GM19452 (cell line): ENCODE measurements around the gene TMUB2.
A peak's percentile ranks its signal among the peaks of the same experiment; 100 is the strongest.

Source experiments
- ATAC-seq: cut with Tn5 transposase; IDR thresholded peaks from one replicate; pipeline ENCODE4 v1.9.1; 2021; ENCODE audit not compliant: unreplicated experiment

TMUB2 gene

GRCh38 chr17:44176671-44177501, 9.9 kb upstream of the TMUB2 start:
- no peak for ATAC-seq

GRCh38 chr17:44177640-44178039, 9.1 kb upstream of the TMUB2 start:
- ATAC-seq, result no peak

- no peak for ATAC-seq
These were observed 8.6 kb upstream of the TMUB2 start for GRCh38 chr17:44178133-44178532.

- ATAC-seq, result no peak
These were observed 3.7 kb upstream of the TMUB2 start for GRCh38 chr17:44183024-44183423.

- ATAC-seq, result no peak
These were observed 2.5 kb upstream of the TMUB2 start for GRCh38 chr17:44184212-44184810.

GRCh38 chr17:44187131-44187899, 543 bp downstream of the TMUB2 start:
- ATAC-seq, result peak; percentile 45

DNA sequence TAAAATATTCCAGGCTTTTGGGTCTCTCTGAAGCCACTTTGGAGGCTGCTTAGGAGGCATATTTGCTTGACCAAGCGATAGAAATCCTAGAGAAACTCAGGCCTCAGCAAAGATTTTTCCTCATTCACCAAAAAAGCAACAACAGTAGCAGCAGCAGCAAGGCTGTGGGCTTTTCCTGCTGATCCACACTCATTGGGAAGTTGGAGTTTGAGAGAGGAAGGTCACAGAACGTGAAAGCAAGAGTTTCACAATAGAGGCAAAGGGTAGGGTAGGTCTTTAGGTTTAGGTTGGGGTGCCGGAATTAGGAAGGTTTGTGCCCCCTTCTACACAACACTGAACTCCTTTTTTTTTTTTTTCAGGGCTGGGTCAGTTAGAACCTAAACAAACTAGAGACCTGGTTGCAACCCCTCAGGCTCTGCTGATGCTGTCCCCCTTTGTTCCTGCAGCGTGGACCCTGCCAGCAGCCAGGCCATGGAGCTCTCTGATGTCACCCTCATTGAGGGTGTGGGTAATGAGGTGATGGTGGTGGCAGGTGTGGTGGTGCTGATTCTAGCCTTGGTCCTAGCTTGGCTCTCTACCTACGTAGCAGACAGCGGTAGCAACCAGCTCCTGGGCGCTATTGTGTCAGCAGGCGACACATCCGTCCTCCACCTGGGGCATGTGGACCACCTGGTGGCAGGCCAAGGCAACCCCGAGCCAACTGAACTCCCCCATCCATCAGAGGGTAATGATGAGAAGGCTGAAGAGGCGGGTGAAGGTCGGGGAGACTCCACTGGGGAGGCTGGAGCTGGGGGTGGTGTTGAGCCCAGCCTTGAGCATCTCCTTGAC, 2.0 kb downstream of the TMUB2 start:
- no peak for ATAC-seq

- ATAC-seq, result no peak
These were observed 3.7 kb downstream of the TMUB2 start for GRCh38 chr17:44190481-44190880.

- no peak for ATAC-seq
These were observed 4.6 kb downstream of the TMUB2 start for GRCh38 chr17:44191369-44191768.

DNA sequence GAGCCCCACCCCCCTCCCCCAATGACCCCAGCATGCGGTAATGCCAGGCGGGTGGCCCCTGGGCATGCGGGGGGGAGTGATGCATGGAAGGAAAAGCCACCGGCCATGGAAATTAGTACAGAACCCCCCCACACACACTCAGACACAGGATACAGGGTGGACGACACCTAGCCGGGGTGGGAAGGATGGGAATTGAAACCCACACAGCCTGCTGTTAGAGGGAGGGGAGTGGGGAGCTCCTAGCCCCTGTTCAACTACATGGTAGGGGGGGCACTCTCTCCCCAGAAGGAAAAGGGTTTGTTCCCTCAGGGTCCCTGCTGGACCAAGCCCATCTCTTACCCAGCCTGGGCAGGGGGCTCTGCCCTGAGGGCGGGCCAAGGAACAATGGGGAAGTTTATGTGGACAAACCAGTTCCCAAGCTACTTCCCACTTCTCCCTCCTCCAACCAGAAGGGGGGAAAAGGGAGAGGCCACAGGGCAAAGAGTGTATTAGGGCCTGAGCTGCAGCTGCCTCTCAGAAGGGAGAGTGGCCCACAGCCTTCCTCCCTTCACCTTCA, 5.2 kb downstream of the TMUB2 start:
- no peak for ATAC-seq

DNA sequence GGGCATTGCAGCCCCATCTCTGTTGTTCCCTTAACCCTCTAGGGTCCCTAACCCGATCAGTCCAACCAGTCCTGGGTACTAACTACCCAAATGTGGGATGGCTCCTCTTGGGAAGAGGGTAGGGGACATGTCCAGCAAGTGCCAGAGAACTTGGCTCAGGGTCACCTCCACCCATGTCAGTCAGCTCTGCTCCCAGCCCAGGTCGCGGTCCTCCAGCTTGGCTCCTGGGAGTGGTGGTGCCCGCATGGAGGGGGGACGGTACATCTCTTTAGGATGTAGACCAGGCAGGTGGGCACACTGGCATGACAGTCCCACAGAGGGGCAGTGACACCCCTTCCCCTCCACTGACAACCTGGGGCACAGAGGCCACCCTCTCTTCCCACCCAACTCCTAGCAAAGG, 6.0 kb downstream of the TMUB2 start:
- no peak for ATAC-seq

DNA sequence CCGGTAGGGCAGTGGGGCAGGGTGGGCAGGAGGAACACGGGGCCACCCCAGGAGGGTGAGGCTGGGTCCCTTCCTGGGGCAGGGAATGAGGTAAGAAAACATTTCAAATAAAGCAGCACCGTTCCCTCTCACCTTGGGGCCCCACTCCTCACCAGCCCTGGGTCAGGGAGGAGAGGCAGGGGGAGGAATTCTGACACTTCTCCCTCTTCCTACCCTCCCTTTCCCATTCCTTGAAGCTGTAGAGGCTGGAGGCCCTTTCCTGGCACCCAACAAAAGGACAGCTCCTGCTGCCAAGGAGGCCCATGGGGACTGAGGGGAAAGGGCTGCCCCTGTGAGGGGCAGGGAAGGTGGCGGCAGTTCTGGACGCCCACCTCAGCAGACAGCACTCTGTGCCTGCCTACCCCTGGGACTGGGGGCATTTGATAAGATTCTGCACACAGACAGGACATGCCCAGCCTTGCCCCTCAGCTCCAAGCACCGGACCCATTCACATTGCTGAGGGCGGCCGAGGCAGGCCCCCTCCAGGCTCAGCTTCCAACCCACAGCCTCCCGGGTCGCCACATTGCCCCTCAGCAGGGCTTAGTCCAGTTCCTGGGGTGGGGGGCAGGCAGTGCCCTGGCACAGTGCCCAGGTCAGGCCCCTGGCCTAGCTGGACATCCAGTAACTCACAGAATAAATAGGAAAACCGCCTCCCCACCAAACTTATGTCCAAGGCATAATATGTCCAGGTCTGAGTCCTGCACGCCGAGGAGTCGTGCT, 6.7 kb downstream of the TMUB2 start:
- ATAC-seq, result no peak

DNA sequence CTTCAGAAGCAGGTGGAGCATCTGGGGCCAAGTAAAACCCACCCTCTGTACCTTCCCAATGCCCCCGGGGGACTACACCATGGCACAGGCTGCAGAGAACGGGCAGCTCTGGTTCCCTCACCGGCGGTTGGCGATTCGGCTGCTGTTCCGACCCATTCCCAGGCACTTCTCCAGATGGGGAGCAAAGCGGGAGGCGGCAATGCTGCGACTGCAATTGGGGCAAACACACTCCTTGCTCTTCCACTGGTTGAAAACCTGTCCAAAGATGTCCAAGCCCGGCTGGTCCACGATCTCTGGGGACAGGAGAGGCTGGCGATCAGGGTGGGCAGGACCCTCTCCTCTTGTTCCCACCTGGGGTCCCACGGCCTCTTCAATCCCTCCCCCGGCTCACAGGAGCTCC, 10.3 kb downstream of the TMUB2 start:
- no peak for ATAC-seq

DNA sequence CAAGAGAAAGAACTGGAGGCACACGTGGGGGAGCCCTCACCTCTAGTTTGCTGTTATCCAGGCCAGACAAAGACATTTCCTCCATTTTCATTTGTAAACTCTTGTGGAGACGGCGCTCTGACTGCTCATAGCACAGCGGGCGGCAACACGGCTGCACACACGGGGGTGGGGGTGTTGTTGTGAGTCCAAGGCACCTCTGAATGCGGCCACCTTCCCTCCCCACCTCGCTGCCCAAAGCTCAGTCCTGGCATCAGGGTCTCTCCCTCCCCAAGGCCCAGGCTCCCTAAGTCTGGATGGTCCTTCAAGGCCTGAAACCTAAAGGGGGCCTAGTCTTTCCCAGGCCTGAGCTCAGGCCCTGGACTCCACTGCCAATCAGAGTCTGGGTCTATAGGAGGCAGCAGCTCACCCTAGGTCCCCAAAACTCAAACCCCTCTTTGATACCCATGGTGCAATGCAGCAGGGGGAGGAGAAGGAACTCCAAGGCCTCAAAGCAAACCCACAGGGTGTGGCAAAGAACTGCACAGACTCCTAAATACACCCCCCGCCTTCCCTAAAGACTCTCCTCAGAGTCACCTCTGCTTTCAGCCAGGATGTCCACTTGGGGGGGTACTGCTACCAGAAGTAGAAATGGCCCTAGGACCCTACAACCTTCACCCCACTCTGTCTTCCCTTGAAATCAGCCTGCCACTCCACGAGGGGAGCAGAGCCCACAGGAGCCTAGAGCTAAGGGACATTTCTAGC, 11.4 kb downstream of the TMUB2 start:
- no peak for ATAC-seq

DNA sequence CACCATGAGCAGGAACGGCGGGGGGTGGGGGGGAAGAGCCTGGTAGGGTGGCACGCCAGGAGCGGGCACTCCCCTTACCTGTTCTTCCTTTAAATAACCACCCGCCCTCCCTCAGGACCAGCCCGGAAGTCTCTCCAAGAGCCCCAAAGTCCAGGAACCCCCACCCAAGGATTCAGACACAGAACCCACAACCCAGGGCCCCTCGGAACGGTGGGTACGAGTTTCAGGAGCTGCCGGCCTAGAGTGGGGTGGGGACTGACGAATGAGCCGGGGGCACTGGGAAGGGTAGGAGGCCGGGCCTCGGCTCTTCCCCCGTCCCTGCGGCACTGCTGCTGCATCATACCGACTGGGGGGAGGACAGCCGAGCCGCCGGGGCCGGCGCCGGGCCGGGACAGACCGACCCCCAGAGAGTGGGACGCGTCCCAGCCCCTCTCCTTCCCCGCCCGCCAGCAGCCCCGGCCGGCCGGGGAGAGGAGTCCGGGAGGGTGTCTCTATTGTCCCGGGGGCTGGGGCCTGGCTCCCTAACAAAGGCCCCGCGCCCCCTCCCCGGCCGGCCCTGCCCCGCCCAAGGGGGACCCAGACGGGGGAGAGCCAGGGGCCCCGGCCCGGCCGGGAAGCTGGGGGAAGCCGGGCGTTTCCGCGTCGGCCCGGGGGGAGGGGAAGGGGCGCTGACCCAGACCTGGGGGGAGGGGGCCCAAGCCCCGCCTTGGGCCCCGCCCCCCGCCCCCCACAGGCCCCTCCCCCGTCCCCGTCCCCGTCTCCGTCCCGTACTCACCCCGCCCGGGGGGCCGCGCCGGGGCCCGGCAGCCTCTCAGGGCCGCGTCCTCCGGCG, 12.2 kb downstream of the TMUB2 start:
- peak; percentile 16 for ATAC-seq

DNA sequence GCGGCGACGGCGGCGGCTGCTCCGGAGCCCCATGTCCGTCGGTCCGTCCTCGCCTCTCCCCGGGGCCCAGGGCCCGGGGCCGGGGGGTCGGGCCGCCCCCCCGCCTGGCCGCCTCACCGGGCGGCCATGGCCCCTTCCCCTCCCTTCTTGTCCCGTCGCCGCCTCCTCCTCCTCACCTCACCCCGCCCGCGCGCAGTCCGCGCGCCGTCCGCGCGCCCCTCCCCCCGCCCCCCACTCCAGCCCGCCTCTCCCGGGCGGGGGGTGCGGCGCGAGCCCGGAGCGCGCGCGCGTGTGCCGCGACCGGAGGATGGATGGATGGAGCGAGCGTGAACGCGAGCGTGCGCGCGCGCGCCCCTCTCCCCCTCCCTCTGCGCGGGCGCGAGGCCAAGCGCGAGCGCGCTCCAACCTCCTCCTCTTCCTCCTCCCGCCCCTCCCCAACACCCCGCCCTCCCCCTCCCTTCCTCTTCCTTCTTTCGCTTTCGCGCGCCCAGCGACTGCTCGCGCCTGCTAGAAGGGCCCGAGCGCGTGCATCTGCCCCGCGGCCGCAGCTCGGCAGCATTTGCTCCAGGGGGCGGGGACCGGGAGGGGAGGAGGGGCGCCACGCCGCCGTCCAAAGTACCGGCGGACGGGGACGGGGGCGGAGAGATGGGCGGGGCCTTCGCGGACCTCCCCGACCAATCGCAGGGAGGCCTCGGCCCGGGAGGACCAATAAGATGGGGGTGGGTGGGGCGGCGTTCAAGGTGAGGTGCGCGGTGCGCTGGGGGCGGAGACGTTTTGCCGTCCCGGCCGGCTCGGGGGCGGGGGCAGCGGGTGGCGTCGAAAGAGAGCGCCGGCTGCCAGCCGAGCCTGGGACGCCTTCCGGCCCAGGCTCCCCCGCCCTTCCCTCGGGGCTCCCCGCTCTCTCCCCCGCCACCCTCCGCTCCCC, 13.0 kb downstream of the TMUB2 start, which contains the start of gene ATXN7L3:
TSS of gene ATXN7L3 (minus strand) at position 332 of the 925 bp plus-strand sequence. CDS start 1,814 bp downstream, outside the sequence.
- peak; percentile 62 for ATAC-seq

DNA sequence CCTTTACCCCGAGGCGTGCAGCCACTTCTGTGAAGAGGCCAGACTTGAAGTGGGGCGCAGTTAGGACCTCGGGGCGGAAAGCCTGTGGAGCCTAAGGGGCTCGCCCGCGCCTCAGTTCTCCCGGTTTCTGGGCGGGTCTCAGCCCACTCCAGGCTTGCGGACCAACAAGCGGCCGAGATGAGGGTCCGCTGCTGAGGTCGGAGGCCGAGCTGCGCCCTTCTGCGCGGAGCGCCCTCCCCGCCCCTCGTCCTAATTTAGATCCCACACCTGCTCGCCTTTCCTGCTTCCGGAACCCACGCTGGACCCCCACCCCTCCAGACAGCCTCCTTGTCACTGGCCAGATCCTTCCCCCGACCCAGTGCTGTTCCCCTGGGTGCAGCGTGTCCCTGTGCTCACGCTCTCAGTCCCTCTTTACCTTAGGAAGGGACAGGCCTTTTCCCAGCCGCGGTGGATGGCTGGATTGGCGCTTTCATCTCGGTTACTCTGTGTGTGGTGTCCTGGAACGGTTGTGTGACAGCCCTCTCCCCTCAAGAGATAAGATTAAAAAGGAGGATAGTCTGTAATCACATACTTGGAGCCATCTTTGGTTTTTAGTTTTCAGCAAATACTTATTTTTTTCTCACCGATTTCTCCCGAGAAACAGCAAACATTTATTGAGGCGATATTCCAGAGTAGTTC, 13.8 kb downstream of the TMUB2 start:
- ATAC-seq, result no peak
